Endometrial microvascular endothelial cells (primary cell): ENCODE results near the gene LAMC3. TPM values are rescaled to one million over a fixed set of nuclear protein-coding genes. Genes with fewer than 3 reads are reported as not detected.

Experiments used
- in situ Hi-C: cut with HindIII; loops from 2 replicates; pipeline ENCODE4 v1.10.0; 2017; ENCODE audit warnings: low sequenced_read_pairs, low pct_unique_long_range_greater_than_20kb; ENCODE audit errors: inconsistent ontology term
- total RNA-seq: library from RNA; depleted of rRNA; stranded (reverse); fragments of >200 nt; gene quantifications from one replicate; pipeline ENCODE4 v1.2.3, GENCODE V29; 2015; ENCODE audit errors: inconsistent ontology term

Gene LAMC3
- total RNA-seq, 1 donor from 2014 or later: not detected

DNA sequence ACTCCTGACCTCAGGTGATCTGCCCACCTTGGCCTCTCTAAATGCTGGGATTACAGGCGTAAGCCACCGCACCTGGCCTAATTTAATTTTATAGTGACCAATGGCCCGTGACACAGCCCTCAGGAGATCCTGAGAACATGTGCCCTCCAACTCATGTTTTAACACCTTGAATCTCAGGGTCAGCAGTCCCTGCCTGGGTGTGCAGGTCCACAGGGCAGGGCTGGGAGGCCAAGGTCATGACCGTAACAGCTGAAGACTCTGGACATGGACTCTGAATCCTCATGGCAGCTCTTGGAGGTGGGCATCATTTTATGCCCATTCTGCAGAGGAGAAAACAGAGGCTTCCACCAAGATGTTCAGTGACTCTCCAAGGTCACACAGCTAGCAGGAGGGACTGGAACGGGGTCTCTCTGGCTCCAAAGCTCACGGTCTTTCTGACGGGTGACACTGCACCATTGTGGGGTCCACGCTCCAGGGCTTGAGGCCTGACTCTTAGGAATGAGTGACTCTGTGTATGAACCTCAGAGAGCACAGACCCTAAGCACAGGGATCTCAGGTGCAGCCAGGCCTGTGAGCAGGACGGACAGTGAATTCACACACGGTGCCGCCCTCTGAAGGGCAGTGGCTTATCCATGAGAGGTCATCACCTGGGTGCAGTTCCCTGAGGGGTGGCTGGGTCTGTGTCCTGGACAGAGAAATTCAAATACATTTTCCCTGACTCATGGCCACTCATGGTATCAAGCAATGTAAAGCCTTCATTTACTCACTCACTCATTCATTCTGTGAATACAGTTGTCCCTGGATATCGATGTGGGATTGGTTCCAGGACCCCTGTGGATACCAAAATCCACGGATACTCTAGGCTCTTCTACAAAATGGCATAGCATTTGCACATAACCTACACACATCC lies 32.8 kb upstream of the LAMC3 start:
- in situ Hi-C loops: no loop called here

DNA sequence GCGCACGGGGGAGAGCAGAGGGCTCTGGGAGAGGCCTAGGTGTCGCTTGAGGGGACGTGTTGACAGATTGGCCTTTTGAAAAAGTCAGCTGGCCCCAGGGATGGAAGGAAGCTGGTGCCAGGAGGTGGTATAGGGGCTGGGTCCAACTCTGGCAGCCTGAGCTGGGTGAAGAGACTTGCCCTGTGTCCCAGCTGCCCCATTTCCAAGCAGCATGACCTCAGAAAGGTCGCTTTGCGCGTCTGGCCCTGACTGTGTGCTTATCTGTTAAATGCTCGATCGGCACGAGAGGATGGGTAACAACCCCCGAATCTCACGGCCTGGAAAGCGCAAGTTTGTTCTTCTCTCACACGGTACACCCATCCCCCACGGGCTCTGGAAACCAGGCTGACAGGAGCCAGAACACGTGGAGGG lies 31.2 kb upstream of the LAMC3 start:
- in situ Hi-C loops: no loop called here

DNA sequence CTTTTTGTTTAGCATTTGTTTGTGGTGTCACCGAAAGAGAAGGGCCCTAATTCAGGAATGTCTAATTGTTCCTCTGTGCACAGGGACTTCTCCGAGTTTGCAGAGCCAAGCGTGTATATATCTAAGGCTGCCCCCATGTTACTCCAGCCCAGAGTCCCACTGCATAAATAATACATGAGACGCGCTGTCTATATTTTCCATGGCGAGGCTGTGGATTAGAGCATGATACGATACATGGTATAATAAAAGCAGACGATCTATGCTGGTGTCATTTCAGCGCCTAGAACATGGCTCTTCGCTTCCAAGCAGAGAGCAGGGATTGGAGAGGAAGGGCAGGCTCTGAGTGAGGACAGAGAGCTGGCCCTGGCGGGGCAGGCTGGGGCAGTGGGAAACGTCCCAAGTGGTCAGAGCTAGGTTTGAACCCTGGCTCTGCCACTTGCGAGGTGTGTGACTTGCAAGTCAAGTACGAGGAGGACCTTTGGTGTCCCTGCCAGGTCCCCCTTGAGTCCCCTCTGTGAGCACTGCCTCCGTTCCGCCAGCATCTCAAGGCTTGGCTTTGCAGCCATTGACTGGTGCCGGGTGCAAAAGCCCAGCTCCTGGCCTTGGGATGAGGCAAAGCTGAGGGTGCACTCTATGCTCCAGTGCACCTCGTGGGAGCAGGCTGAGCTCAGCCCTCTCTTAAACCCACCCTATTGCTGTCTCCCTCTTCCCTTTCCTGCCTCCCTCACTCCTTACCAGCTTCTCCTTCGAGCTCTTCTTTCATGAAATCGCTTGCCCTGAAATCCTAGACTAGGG lies 29.2 kb upstream of the LAMC3 start:
- in situ Hi-C loops: no loop called here

DNA sequence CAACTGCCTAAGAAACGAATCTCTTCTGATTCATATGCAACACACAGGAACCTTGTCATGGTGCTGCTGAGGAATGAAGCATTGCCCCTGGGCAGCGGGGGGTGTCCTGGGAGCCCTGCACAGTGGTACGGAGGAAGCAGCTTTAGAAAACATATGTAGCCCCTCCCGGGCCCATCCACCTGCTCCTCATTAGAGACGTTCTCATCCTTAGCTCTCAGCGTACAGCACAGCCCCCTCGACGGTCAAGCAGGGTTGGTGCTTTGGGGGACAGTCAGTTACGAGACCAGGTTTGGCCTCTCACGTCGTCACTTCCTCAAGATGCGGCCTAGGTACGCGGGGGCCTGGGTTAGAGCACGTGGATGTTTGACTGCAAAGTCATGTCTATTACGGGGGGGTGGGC lies 28.4 kb upstream of the LAMC3 start:
- in situ Hi-C loops: no loop called here

DNA sequence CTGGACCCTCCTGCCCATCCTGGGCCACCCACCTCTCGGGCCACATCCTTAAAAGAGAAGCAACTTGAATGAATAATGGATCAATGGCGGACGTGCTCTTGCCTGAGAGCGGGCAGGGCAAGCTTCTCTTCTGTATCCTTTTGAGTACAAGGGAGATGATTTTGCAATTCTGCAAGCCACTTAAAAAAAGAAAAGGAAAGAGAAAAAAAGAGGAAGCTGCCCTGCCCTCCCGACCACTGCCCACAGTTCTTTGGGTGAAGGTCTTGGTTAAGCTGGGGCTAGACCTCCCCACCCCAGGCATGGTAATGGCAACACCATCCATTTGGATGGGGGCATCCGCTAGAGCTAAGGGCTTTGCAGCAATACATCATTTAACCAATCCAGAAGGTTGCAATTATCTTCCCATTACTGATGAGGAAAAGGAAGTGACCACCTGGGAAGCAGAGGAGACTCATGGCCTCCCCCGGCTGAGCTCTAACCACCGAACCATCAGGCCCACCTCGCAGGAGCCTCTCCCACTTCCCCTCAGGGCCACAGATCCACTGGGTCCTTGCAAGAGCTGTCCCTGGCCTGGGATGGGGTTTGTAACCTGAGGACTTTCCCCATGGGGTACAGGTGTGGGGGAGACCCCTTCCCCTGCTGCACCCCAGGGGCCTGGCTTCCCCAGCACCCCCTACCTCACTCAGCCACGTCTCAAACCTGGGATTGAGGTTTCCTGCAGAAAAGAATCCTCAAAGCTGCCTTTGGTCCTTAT lies 27.8 kb upstream of the LAMC3 start:
- in situ Hi-C loops: no loop called here

- in situ Hi-C loops: no loop called here
These were observed 27.2 kb upstream of the LAMC3 start for GRCh38 chr9:130981756-130982137.

DNA sequence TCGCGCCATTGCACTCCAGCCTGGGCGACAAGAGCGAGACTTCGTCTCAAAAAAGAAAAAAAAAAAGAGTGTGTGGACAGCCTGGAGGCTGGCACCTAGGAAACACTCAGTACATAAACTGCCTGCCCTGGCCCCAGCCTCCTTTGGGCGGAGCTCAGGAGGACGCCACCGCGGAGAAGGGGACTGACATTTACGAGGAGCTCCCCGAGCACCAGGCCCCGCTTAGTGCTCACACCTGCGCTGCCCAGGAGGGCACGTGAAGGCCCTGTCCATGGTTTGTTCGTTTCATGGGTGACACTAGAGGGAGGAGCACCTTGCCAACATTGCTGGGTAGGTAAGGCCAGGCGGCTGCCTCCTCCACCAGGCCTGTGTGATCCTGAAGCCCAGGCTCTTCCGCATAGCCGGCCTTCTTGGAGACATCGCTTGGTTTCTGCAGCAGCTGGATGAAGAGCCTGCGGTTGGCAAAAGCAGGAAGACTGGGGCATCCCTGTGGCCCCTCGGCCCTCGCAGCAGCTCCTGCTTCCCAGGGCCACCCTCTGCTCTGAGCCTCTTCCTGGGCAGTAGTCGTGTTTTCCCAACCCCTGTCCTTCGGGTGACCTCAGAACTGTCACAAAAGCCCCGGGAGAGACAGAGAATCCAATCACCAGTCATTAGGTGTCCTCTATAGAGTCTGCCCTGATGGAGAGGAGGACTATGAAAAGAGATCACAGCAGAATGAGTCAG lies 26.2 kb upstream of the LAMC3 start:
- in situ Hi-C loops: no loop called here

DNA sequence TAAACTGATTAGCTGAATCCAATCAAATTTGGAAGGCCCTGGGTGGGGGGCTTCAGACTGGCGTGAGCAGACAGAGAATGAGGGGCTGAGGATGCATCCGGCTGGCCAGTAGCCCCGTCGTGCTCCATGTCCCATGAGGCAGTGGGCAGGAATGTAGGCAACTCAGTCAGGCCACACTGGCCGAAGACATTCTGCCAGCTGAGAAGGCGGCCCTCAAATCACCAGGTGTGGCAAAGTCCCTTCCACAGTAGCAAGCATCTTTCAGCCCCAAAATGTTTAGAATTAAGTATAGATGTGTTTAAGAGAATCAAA lies 25.7 kb upstream of the LAMC3 start:
- in situ Hi-C loops: no loop called here

DNA sequence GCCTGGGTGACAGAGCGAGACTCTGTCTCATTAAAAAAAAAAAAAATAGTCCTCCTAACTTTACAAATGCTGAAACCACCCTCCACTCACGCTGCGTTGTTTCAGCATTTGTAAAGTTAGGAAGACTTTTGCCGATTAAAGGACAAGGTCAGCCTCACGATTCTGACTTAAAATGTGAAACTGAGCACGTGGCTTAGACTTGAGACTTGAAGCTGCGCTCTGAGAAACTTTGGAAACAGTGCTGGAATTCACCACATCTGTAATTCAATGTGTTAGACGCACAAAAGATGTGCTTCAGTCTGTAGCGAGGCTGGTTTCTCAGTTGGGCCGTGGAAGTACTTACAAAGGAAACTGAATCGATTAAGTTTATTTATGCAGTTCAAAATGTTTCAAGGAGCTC lies 25.0 kb upstream of the LAMC3 start:
- in situ Hi-C loops: no loop called here

DNA sequence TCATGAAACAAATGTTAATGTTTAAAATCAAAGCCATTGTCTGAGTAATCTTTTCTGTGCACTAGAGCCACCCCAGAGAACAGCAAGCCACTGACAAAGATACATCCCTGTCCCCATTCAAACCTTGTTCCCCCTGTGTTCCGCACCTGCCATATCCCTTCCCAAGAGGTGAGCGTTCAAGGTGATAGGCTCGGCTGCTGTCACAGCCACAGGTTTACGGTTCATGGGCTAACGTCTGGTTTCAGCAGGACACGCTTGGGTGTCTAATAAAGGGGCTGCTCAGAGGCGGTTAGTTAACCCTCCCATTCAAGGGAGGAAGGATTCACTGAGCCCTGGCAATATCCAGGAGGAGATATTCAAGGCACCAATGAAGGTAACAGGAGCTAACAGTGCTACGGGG lies 24.5 kb upstream of the LAMC3 start:
- in situ Hi-C loops: no loop called here

DNA sequence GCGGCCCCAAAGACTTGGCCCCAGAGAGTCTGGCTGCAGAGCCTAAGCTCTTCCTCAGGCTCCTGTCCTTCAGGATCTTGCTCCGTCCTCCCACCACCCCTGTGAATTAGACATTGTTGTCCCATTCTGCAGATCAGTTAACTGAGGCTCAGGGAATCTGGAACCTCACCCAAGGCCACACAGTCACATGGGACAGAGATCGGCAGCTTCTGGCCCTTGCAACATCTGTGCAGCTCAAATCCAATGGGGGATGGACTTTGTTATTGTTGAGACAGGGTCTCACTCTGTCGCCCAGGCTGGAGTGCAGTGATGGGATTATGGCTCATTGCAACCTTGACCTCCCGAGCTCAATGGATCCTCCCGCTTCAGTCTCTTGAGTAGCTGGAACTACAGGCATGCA lies 23.9 kb upstream of the LAMC3 start:
- in situ Hi-C loops: no loop called here

GRCh38 chr9:130985606-130986162 lies 23.3 kb upstream of the LAMC3 start:
- in situ Hi-C loops: no loop called here

- in situ Hi-C loops: no loop called here
These were observed 22.5 kb upstream of the LAMC3 start for GRCh38 chr9:130986356-130986965.

GRCh38 chr9:130987054-130987453 lies 21.9 kb upstream of the LAMC3 start:
- in situ Hi-C loops: no loop called here

DNA sequence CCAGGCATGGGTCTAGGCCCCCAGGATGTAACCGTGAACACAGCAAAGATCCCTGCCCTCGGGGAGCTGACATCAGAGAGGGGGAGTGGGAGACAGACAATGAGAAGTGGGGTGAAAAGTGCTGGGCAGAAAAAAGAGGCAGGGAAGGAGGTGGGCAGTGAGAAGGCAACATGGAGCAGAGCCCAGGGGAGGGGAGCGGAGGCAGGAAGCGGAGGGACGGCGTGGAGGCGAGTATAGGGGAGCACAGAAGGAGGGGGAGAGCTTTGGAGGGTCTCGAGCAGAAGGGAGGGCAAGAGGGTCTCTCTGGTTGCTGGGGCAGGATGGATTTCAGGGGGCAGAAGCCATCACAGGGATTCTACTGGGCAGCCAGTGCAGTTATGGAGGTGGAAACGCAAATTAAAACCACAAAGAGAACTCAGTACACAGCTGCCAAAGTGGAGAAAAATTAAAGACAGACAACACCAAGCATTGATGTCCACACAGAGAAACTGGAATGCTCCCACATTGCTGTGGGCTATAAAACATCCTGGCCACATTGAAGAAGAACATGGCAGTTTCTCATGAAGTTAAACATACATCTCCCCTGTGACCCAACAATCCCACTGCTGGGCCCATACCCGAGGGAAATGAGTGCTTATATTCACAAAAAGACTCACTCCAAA lies 21.1 kb upstream of the LAMC3 start:
- in situ Hi-C loops: no loop called here

DNA sequence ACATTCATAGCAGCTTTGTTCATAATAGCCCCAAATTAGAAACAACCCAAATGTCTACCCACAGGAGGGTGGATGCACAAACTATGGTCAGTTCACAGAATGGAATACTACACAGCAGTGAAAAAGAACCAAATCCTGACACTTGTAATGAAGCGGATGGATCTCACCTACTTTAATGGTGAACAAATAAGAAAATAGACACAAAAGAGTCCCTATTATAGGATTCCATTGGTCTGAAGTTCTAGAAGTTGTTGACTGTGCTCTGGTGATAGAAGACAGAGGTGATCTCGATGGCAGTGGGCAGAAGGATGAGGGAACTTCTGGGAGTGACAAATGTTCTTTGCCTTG lies 20.6 kb upstream of the LAMC3 start:
- in situ Hi-C loops: no loop called here

GRCh38 chr9:130988905-130989304 lies 20.1 kb upstream of the LAMC3 start:
- in situ Hi-C loops: no loop called here

GRCh38 chr9:130989391-130989790 lies 19.6 kb upstream of the LAMC3 start:
- in situ Hi-C loops: no loop called here
